ENCODE data around the gene AAK1. TPM values are rescaled to one million over a fixed set of nuclear protein-coding genes. Genes with fewer than 3 reads are reported as not detected.

The AAK1 gene
- polyA plus RNA-seq, 3 donors, result 9.8 to 18.9 (median 10.8) TPM

GRCh38 chr2:69620870-69621269 is 22.7 kb downstream of the AAK1 start:
- H3K9me3 ChIP-seq (replicated peaks in 1 of 2; ENCODE audit: control insufficient read depth in 1 of 2, insufficient read depth in 1 of 2, low read length in 2 of 2), result no peaks in the 10 kb centered on the region
- no peaks in the 10 kb centered on the region for H3K27me3 ChIP-seq (ENCODE audit: control insufficient read depth in 2 of 2, insufficient read depth in 2 of 2, low read length in 2 of 2)
- TF ChIP-seq CTCF (IDR thresholded peaks at IDR 0.05), result no peak
- H4K20me1 ChIP-seq (ENCODE audit: insufficient read depth, low read length), result peaks cover 70% of the 10 kb centered on the region
- Mint-ChIP-seq H3K4me1 (peaks cover 16% of the 10 kb centered on the region), H3K27me3 (ENCODE audit: low read depth in 3 of 3) (no peaks in the 10 kb centered on the region), H3K36me3 (peaks cover 4 to 5% of the 10 kb centered on the region in 2 donors), H3K9me3 (peaks cover 0 to 3% (median 0%) of the 10 kb centered on the region in 7 donors), H3K27ac (no peak overlapping the region), H3K4me3 (no peak overlapping the region)
- no peak overlapping the region for H2AFZ ChIP-seq (ENCODE audit: insufficient read depth, low read depth, low read length, poor library complexity, severe bottlenecking)
- peaks cover 99% of the 10 kb centered on the region for H3K79me2 ChIP-seq (ENCODE audit: insufficient read depth, low read length)
- no peaks in the 10 kb centered on the region for H3K36me3 ChIP-seq (replicated peaks in 1 of 2; ENCODE audit: control insufficient read depth in 1 of 2, insufficient read depth in 2 of 2, low read length in 2 of 2)
- no peak for DNase-seq
- no peak overlapping the region for H3K9ac ChIP-seq (ENCODE audit: insufficient read depth, low read length, poor library complexity, severe bottlenecking)
- peak overlapping the region in 1 of 2 donors; percentile 2 for H3K27ac ChIP-seq (ENCODE audit: low read depth in 1 of 2, low read length in 2 of 2)
- WGBS (ENCODE audit: insufficient coverage), result 100% methylated on average over 4 of the region's 7 CpGs
- intact Hi-C loops (cut with micrococcal nuclease), result loop anchor here in 1 of 2 donors (5.0 kb wide), 1 partner anchor 39 kb away; no protein-coding TSS in a partner anchor
- peaks cover 63 to 77% of the 10 kb centered on the region in 2 donors for H3K4me1 ChIP-seq (ENCODE audit: control insufficient read depth in 1 of 2, insufficient read depth in 2 of 2, low read length in 2 of 2)
- H3K4me2 ChIP-seq (replicated peaks; ENCODE audit: extremely low read depth, low read length, poor library complexity, severe bottlenecking), result no peak overlapping the region
- H3K4me3 ChIP-seq (replicated peaks in 1 of 3; ENCODE audit: low read depth in 2 of 3, low read length in 3 of 3), result no peak overlapping the region

- Mint-ChIP-seq H3K4me3 (no peak overlapping the region), H3K9me3 (peaks cover 0 to 3% (median 0%) of the 10 kb centered on the region in 7 donors), H3K36me3 (peaks cover 4 to 8% of the 10 kb centered on the region in 2 donors), H3K27ac (no peak overlapping the region), H3K4me1 (peaks cover 22% of the 10 kb centered on the region), H3K27me3 (ENCODE audit: low read depth in 3 of 3) (no peaks in the 10 kb centered on the region)
- no peaks in the 10 kb centered on the region for H3K9me3 ChIP-seq (replicated peaks in 1 of 2; ENCODE audit: control insufficient read depth in 1 of 2, insufficient read depth in 1 of 2, low read length in 2 of 2)
- H3K9ac ChIP-seq (ENCODE audit: insufficient read depth, low read length, poor library complexity, severe bottlenecking), result no peak overlapping the region
- peaks cover 99% of the 10 kb centered on the region for H3K79me2 ChIP-seq (ENCODE audit: insufficient read depth, low read length)
- H4K20me1 ChIP-seq (ENCODE audit: insufficient read depth, low read length), result peaks cover 66% of the 10 kb centered on the region
- peaks cover 55 to 70% of the 10 kb centered on the region in 2 donors for H3K4me1 ChIP-seq (ENCODE audit: control insufficient read depth in 1 of 2, insufficient read depth in 2 of 2, low read length in 2 of 2)
- no peak overlapping the region for H3K4me3 ChIP-seq (replicated peaks in 1 of 3; ENCODE audit: low read depth in 2 of 3, low read length in 3 of 3)
- no peak overlapping the region for H3K27ac ChIP-seq (ENCODE audit: low read depth in 1 of 2, low read length in 2 of 2)
- 0% methylated on average over 3 of the region's 3 CpGs for WGBS (ENCODE audit: insufficient coverage)
- peak overlapping the region; percentile 1 for H3K4me2 ChIP-seq (replicated peaks; ENCODE audit: extremely low read depth, low read length, poor library complexity, severe bottlenecking)
- H3K36me3 ChIP-seq (replicated peaks in 1 of 2; ENCODE audit: control insufficient read depth in 1 of 2, insufficient read depth in 2 of 2, low read length in 2 of 2), result no peaks in the 10 kb centered on the region
- H3K27me3 ChIP-seq (ENCODE audit: control insufficient read depth in 2 of 2, insufficient read depth in 2 of 2, low read length in 2 of 2), result no peaks in the 10 kb centered on the region
- H2AFZ ChIP-seq (ENCODE audit: insufficient read depth, low read depth, low read length, poor library complexity, severe bottlenecking), result no peak overlapping the region
- intact Hi-C loops (cut with micrococcal nuclease), result loop anchor here in 1 of 2 donors (5.0 kb wide), 1 partner anchor 37 kb away; no protein-coding TSS in a partner anchor
- no peak for TF ChIP-seq CTCF (IDR thresholded peaks at IDR 0.05)
- no peak for DNase-seq
Measured at GRCh38 chr2:69619725-69620124, 23.8 kb downstream of the AAK1 start.

Data from CD14-positive monocyte (primary cell).